ENCODE measurements around the gene RPL5. TPM values are rescaled to one million over a fixed set of nuclear protein-coding genes. Genes with fewer than 3 reads are reported as not detected.
A peak's percentile ranks its signal among the peaks of the same experiment; 100 is the strongest.

Gene RPL5
- total and polyA plus RNA-seq, 9 of the 15 experiments (the other 6 are each of a cell fraction or from before 2014, with no cell fraction given), result 1,467 to 4,252 (median 2,454) TPM

- no peak for TF ChIP-seq CLOCK (CRISPR knock-in tag; IDR thresholded peaks at IDR 0.05; ENCODE audit: borderline replicate concordance)
- no peak for TF ChIP-seq ZFPM2 (CRISPR knock-in tag; IDR thresholded peaks at IDR 0.05)
- TF ChIP-seq ILF3 (IDR thresholded peaks at IDR 0.05; ENCODE audit: borderline replicate concordance), result no peak
- TF ChIP-seq ATF3 (IDR thresholded peaks at IDR 0.05), result peak; percentile 84
- TF ChIP-seq ATF3 (CRISPR knock-in tag; conservative IDR thresholded peaks at IDR 0.05), result no peak
- no peak for TF ChIP-seq EHMT2 (IDR thresholded peaks at IDR 0.05)
- no peak for TF ChIP-seq ZNF592 (IDR thresholded peaks at IDR 0.05)
- no peak for TF ChIP-seq BCLAF1 (IDR thresholded peaks at IDR 0.05; ENCODE audit: borderline replicate concordance in 1 of 2, control insufficient read depth in 1 of 2, low read depth in 2 of 2, low read length in 1 of 2)
- no peak for TF ChIP-seq GTF2E2 (tag; IDR thresholded peaks at IDR 0.05)
- no peak for TF ChIP-seq TCF15 (CRISPR knock-in tag; IDR thresholded peaks at IDR 0.05)
- no peak for TF ChIP-seq ZNF740 (CRISPR knock-in tag; IDR thresholded peaks at IDR 0.05)
- TF ChIP-seq ZNF740 (tag; IDR thresholded peaks at IDR 0.05), result no peak
- no peak for TF ChIP-seq NUFIP1 (IDR thresholded peaks at IDR 0.05; ENCODE audit: partially characterized antibody)
Measured at GRCh38 chr1:92804721-92805201, 27.1 kb upstream of the RPL5 start (continued).

All from K562 (cell line).